ENCODE results near the gene MYO1A. TPM values are rescaled to one million over a fixed set of nuclear protein-coding genes. Genes with fewer than 3 reads are reported as not detected.

The MYO1A gene
- total RNA-seq, 1 donor from 2014 or later = 0.27 TPM

DNA sequence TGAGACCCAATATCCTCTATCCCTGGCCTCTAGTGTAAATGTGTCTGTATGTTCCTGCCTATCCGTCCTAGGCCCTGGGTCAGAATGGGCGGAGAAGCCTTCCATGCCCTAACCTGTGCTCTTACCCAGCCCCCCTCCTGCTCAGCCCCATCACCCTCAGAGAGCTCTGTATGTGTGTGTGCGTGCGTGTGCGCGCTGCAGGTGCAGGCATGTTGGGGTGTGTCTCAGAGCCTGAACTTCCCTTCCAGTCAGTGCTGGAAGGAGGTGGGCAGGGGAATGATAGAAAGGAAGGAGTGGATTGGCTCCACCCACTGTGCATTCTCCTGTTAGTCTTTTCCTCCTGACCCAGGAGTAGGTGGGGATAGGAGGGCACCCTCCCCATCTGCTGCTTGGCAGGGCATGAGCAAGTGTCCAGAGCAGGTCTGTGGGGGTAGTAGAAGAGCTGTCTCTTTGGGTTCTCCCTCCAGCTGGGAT is 46.2 kb upstream of the MYO1A start:
- Mint-ChIP-seq H3K9me3 (no peaks in the 10 kb centered on the region), H3K4me3 (no peak overlapping the region), H3K36me3 (peaks cover 30% of the 10 kb centered on the region), H3K4me1 (peaks cover 50% of the 10 kb centered on the region), H3K27ac (peak overlapping the region; percentile 95), H3K27me3 (ENCODE audit: low read depth) (no peaks in the 10 kb centered on the region)
- TF ChIP-seq, protein P1, sequence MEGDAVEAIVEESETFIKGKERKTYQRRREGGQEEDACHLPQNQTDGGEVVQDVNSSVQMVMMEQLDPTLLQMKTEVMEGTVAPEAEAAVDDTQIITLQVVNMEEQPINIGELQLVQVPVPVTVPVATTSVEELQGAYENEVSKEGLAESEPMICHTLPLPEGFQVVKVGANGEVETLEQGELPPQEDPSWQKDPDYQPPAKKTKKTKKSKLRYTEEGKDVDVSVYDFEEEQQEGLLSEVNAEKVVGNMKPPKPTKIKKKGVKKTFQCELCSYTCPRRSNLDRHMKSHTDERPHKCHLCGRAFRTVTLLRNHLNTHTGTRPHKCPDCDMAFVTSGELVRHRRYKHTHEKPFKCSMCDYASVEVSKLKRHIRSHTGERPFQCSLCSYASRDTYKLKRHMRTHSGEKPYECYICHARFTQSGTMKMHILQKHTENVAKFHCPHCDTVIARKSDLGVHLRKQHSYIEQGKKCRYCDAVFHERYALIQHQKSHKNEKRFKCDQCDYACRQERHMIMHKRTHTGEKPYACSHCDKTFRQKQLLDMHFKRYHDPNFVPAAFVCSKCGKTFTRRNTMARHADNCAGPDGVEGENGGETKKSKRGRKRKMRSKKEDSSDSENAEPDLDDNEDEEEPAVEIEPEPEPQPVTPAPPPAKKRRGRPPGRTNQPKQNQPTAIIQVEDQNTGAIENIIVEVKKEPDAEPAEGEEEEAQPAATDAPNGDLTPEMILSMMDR (IDR thresholded peaks at IDR 0.05; ENCODE audit: unreplicated experiment) = no peak
- no peak for DNase-seq (ENCODE audit: low spot score in 2 of 2, unreplicated experiment in 2 of 2)

DNA sequence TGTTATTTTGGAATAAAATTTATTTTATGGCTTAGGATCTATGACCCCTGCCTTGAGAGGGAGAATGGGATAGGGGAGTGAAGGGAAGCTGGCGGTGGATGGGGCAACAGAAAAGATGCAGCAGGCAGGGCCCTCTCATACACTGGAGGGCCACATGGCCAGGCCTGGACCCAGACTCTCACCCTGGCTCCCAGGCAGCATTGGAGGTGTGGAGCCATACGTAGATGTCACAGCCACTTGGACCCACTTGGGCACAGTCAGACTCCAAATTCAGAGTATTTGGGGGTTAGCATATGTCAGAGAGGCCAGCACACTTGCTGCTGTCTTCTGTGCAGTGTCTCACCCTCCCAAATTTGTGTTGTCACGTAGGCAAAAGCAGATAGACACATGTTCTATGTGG is 45.5 kb upstream of the MYO1A start:
- H3K4me1 Mint-ChIP-seq = peaks cover 57% of the 10 kb centered on the region
- H3K36me3 Mint-ChIP-seq = peaks cover 34% of the 10 kb centered on the region
- H3K27me3 Mint-ChIP-seq (ENCODE audit: low read depth) = no peaks in the 10 kb centered on the region
- no peak for DNase-seq (ENCODE audit: low spot score in 2 of 2, unreplicated experiment in 2 of 2)
- peak overlapping the region; percentile 95 for H3K27ac Mint-ChIP-seq
- no peaks in the 10 kb centered on the region for H3K9me3 Mint-ChIP-seq
- TF ChIP-seq, protein P1 (IDR thresholded peaks at IDR 0.05; ENCODE audit: unreplicated experiment) = no peak
- no peak overlapping the region for H3K4me3 Mint-ChIP-seq

DNA sequence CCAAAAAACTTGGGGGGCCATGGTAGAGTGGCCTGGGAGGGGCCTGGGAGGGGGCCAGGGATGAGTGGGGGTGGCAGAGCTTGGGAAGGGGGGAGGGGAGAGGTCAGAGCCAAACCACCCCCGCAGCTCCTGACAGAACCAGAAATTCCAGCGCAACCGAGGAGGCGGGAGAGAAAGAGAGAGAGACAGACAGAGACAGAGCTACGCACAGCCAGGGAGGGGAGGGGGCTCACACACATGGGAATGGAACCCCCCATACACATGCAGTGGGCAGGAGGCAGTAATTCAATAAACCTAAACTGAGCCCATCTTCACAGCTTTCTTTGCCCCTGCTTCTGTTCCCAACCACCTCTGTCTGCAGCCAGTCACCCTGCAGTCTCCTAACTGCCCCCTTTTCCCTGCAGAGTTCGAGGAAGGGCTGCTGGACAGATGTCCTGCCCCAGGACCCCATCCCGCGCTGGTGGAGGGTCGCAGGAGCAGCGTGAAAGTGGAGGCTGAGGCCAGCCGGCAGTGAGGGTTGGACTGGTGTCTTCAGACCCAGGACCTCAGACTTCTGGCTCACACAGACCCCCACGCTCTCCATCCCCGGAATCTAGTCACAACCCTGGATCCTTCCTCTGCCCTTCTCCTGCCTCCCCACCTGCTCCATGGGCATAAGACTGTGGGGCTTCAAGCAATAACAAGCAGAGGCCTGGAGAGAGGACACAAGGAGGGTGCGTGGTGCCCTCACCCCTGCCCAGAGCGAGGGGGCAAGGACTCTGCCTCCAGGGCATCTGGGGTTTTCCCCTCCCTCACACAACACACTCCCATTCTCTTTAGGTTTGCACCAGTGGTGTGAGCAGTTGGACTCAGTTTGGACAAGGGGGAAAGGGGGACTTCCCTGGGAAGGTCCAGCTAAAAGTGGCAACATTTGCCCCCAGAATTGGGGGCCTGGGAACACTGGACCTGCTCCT is 44.6 kb upstream of the MYO1A start:
- peak overlapping the region; percentile 13 for H3K4me3 Mint-ChIP-seq
- no peaks in the 10 kb centered on the region for H3K27me3 Mint-ChIP-seq (ENCODE audit: low read depth)
- H3K27ac Mint-ChIP-seq = peak overlapping the region; percentile 95
- TF ChIP-seq, protein P1 (IDR thresholded peaks at IDR 0.05; ENCODE audit: unreplicated experiment) = no peak
- peaks cover 63% of the 10 kb centered on the region for H3K4me1 Mint-ChIP-seq
- H3K36me3 Mint-ChIP-seq = peaks cover 31% of the 10 kb centered on the region
- peak in 1 of 2 experiments; percentile 53 for DNase-seq (ENCODE audit: low spot score in 2 of 2, unreplicated experiment in 2 of 2)
- no peaks in the 10 kb centered on the region for H3K9me3 Mint-ChIP-seq

DNA sequence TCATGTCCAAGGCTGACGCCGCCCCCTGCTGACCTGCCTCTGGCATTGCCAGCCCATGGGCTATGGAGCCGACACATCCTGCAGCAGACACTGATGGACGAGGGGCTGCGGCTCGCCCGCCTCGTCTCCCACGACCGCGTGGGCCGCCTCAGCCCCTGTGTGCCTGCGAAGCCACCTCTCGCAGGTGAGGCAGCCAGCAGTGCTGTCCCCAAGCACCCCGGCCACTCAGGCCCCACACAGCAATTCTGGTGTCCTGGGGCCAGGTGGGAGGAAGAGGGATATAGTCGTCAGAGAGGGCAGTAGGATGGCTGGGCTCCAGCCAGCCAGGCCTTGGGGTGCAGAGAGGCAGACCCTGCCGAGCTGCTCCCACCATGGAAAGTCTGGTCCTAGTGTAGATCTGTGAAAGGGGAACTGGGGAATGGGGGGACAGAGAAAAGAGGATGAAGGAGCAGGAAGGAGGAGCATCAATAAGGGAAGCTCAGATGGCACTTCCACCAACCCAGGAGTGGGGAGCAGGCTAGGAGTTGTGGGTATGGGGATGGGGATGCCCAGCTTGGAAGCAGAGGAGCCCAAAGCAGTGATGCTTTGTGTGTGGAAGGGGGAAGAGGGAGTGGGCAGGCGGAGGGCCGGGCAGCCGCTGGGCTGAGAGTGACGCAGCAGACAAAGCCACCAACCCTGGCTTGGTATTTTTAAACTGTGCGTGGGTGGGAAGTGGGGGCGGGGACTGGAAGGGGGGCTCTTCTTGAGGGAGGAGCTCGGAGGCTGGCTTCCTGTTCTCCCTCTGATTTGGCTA is 43.7 kb upstream of the MYO1A start:
- peak overlapping the region; percentile 95 for H3K27ac Mint-ChIP-seq
- peaks cover 63% of the 10 kb centered on the region for H3K4me1 Mint-ChIP-seq
- H3K9me3 Mint-ChIP-seq = no peaks in the 10 kb centered on the region
- peaks cover 24% of the 10 kb centered on the region for H3K36me3 Mint-ChIP-seq
- no peaks in the 10 kb centered on the region for H3K27me3 Mint-ChIP-seq (ENCODE audit: low read depth)
- peak; percentile 66 to 68 for DNase-seq (ENCODE audit: low spot score in 2 of 2, unreplicated experiment in 2 of 2)
- TF ChIP-seq, protein P1 (IDR thresholded peaks at IDR 0.05; ENCODE audit: unreplicated experiment) = peak; percentile 53
- peak overlapping the region; percentile 37 for H3K4me3 Mint-ChIP-seq

DNA sequence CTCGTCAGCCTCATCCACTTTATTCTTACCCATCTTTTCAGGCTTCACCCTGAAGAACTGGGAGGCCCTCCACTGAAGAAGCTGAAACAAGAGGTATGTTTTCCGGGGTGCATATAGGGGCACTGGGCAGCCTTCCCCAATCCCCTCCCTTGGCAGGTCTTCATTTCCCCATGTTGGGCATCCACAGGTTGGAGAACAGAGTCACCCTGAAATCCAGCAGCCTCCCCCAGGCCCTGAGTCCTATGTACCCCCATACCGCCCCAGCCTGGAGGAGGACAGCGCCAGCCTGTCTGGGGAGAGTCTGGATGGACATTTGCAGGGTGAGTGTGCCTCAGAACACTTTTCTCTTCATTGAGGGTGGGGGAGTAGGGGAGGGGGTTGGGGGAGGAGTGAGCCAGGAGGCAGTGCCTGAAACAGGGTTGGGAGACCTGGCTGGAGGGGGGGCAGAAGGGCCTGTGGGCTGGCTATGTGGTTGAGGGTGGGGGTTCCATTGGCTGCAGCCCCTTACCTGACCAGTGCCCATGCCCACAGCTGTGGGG is 43.0 kb upstream of the MYO1A start:
- peak overlapping the region; percentile 41 for H3K4me3 Mint-ChIP-seq
- peak overlapping the region; percentile 95 for H3K27ac Mint-ChIP-seq
- peaks cover 21% of the 10 kb centered on the region for H3K36me3 Mint-ChIP-seq
- H3K27me3 Mint-ChIP-seq (ENCODE audit: low read depth) = no peaks in the 10 kb centered on the region
- peaks cover 65% of the 10 kb centered on the region for H3K4me1 Mint-ChIP-seq
- DNase-seq (ENCODE audit: low spot score in 2 of 2, unreplicated experiment in 2 of 2) = no peak
- TF ChIP-seq, protein P1 (IDR thresholded peaks at IDR 0.05; ENCODE audit: unreplicated experiment) = no peak
- H3K9me3 Mint-ChIP-seq = no peaks in the 10 kb centered on the region
